Lower leg skin (tissue), 4 donors: Measurements from ENCODE around the gene DHTKD1. TPM values are rescaled to one million over a fixed set of nuclear protein-coding genes. Genes with fewer than 3 reads are reported as not detected.
"Not testable (repeated sequence)": the region's sequence is repeated elsewhere in the genome, so short reads cannot be mapped to it uniquely, and the experiment has no call there.

Experiments used
- DNase-seq, 2 donors: peaks; one replicate each; pipeline ENCODE4 v3.0.0-alpha.2; 2019; ENCODE audit warnings: low spot score in 2 of 2
- H3K4me3 ChIP-seq: fragments of 200-600 bp; sonication (generic); 2 replicates; pipeline ENCODE4 v1.5.1; 2017; ENCODE audit warnings: mild to moderate bottlenecking, low read depth; ENCODE audit not compliant: poor library complexity, severe bottlenecking
- POLR2A ChIP-seq, 2 donors: fragments of 450-650 bp; IDR thresholded peaks; one replicate each; pipeline ENCODE4 v1.6.1; 2016 to 2017; ENCODE audit warnings: antibody characterized with exemption in 2 of 2, mild to moderate bottlenecking in 1 of 2, moderate library complexity in 1 of 2
- WGBS, 2 donors: methylation state at CpG; one replicate each; pipeline ENCODE4 v1.1.5; 2018; 5-methylcytosine and 5-hydroxymethylcytosine counted together
- intact Hi-C: fragments of 100-400 bp; cut with DNase I; formaldehyde crosslinking; loops from one replicate; pipeline ENCODE4 v1.15.0; 2023; ENCODE audit warnings: low total_unique reads
- total RNA-seq, 4 donors: library from RNA; depleted of rRNA; stranded (reverse); fragments of >200 nt; gene quantifications; one replicate each; pipeline ENCODE4 v1.1.0, GENCODE V29; 2016
- TF ChIP-seq, protein P1 (sequence below), 3 donors: fragments of 450-650 bp; IDR thresholded peaks; one replicate each; pipeline ENCODE4 v1.5.1; 2016; ENCODE audit warnings: antibody characterized with exemption in 3 of 3, mild to moderate bottlenecking in 3 of 3, moderate library complexity in 2 of 3

Gene DHTKD1
- total RNA-seq, 4 donors from 2014 or later, result 9.7 to 18.7 (median 13.1) TPM

DNA sequence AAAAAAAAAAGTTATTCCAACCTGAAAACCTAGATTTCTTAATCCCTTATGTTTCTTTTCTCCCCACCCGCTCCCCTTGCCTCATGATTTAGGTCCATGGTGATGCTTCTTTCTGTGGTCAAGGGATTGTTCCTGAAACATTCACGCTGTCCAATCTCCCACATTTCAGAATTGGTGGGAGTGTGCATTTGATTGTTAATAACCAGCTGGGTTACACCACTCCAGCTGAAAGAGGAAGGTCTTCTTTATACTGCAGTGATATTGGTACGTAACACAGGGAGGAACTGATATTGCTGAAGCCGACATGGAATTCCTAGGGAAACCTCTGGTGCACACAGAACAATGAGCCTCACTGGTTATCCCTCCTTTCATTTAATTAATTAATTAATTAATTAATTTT lies 22.7 kb downstream of the DHTKD1 start:
- intact Hi-C loops, result no loop called here
- TF ChIP-seq, protein P1, sequence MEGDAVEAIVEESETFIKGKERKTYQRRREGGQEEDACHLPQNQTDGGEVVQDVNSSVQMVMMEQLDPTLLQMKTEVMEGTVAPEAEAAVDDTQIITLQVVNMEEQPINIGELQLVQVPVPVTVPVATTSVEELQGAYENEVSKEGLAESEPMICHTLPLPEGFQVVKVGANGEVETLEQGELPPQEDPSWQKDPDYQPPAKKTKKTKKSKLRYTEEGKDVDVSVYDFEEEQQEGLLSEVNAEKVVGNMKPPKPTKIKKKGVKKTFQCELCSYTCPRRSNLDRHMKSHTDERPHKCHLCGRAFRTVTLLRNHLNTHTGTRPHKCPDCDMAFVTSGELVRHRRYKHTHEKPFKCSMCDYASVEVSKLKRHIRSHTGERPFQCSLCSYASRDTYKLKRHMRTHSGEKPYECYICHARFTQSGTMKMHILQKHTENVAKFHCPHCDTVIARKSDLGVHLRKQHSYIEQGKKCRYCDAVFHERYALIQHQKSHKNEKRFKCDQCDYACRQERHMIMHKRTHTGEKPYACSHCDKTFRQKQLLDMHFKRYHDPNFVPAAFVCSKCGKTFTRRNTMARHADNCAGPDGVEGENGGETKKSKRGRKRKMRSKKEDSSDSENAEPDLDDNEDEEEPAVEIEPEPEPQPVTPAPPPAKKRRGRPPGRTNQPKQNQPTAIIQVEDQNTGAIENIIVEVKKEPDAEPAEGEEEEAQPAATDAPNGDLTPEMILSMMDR (IDR thresholded peaks at IDR 0.05), result no peak
- TF ChIP-seq POLR2A (IDR thresholded peaks at IDR 0.05), result no peak
- DNase-seq, result no peak
- 91 to 92% methylated on average over 4 of the region's 4 CpGs for WGBS, 2 donors
- no peak overlapping the region for H3K4me3 ChIP-seq

DNA sequence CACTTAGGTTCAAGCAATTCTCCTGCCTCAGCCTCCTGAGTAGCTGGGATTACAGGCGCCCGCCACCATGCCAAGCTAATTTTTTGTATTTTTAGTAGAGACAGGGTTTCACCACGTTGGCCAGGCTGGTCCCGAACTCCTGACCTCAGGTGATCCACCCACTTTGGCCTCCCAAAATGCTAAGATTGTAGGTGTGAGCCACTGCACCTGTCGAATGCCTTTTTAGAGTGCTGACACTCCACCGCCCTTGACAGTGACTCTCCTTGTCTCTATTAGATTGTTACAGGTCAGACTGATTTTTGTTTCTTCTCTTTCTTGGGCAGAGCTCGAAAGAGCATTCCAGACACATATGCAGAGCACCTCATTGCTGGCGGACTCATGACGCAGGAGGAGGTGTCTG lies 28.6 kb downstream of the DHTKD1 start:
- not testable (repeated sequence) for DNase-seq, H3K4me3 ChIP-seq
- WGBS, 2 donors, result 93 to 94% methylated on average over 9 of the region's 9 CpGs

DNA sequence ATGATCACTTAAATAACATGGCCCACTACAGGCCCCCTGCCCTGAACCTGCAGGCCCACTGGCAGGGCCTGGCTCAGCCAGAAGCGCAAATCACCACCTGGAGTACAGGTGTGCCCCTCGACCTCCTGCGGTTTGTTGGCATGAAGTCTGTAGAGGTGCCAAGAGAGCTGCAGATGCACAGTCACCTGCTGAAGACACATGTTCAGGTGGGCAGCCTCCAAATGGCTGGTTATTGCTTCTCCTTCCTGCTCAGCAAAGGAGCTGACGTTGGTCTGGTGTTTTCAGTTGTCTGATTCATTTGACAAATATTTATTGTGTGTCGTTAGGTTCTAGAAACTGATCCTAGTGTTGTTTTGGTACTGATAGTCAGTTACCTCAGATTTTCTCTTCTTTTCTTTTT lies 29.0 kb downstream of the DHTKD1 start:
- no peak overlapping the region for H3K4me3 ChIP-seq
- TF ChIP-seq POLR2A (IDR thresholded peaks at IDR 0.05), result no peak
- TF ChIP-seq, protein P1 (IDR thresholded peaks at IDR 0.05), result no peak
- DNase-seq, result no peak
- intact Hi-C loops, result no loop called here
- WGBS, 2 donors, result 81 to 87% methylated on average over 5 of the region's 5 CpGs

More for the DNA sequence above, 28.6 kb downstream of the DHTKD1 start:
- intact Hi-C loops, result not testable (repeated sequence)

DNA sequence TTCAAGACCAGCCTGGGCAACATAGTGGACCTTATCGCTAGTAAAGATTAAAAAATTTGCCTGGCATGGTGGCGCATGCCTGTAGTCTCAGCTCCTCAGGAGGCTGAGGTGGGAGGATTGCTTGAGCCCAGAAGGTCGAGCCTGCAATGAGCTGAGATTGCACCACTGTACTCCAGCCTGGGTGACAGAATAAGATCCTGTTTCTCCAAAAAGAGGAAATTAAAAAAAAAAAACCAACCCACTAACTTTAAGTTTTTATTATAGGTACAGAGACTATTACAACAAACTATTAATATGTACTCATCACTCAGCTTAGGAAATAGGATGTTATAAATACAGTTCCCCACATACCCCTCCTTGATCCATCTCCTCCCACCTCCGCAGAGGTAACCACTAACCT lies 30.2 kb downstream of the DHTKD1 start:
- DNase-seq, result no peak
- 90 to 95% methylated on average over 4 of the region's 4 CpGs for WGBS, 2 donors
- no peak overlapping the region for H3K4me3 ChIP-seq
- intact Hi-C loops, result no loop called here
- TF ChIP-seq, protein P1 (IDR thresholded peaks at IDR 0.05), result no peak

DNA sequence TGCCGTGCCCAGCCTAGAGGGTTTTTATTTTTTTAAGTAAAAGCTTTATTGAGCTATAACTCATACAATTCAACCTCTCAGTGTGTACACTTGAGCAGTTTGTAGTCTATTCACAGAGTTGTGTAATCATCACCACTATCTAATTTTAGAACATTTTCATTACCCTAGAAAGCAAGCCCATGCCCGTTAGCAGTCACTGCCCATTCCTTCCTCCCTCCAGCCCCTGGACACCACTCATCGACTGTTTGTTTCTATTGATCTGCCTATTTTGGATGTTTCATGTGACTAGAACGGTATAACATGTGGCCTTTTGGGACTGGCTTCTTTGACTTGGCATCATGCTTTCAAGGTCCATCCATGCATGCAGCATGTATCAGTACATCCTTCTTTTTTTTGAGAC lies 35.0 kb downstream of the DHTKD1 start:
- intact Hi-C loops, result no loop called here
- H3K4me3 ChIP-seq, result no peak overlapping the region
- DNase-seq, result no peak
- TF ChIP-seq POLR2A (IDR thresholded peaks at IDR 0.05), result no peak
- TF ChIP-seq, protein P1 (IDR thresholded peaks at IDR 0.05), result no peak
- 77 to 90% methylated on average over 4 of the region's 4 CpGs for WGBS, 2 donors

DNA sequence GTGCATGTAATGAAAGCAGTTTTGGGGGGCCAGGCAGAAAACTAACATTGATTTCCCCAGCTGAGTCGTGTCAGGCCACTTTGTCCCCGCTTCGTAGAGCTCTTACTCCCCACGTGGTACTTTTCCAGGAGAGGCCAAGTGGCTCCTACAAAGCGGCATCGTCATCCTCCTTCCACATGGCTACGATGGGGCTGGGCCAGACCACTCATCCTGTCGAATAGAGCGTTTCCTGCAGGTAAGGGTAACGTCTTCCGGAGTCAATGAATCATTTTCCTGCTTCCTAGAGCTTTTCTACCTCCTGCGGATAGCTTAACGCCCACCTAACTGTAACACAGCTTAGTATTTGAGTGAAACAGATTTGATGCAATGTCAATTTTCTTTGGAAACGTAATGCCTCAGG lies 39.0 kb downstream of the DHTKD1 start:
- 74 to 88% methylated on average over 14 of the region's 14 CpGs for WGBS, 2 donors
- TF ChIP-seq POLR2A (IDR thresholded peaks at IDR 0.05), result no peak
- TF ChIP-seq, protein P1 (IDR thresholded peaks at IDR 0.05), result no peak
- no peak overlapping the region for H3K4me3 ChIP-seq
- intact Hi-C loops, result no loop called here
- DNase-seq, result no peak
